ENCODE results near the gene PBLD.
A peak's percentile ranks its signal among the peaks of the same experiment; 100 is the strongest.

The PBLD gene

DNA sequence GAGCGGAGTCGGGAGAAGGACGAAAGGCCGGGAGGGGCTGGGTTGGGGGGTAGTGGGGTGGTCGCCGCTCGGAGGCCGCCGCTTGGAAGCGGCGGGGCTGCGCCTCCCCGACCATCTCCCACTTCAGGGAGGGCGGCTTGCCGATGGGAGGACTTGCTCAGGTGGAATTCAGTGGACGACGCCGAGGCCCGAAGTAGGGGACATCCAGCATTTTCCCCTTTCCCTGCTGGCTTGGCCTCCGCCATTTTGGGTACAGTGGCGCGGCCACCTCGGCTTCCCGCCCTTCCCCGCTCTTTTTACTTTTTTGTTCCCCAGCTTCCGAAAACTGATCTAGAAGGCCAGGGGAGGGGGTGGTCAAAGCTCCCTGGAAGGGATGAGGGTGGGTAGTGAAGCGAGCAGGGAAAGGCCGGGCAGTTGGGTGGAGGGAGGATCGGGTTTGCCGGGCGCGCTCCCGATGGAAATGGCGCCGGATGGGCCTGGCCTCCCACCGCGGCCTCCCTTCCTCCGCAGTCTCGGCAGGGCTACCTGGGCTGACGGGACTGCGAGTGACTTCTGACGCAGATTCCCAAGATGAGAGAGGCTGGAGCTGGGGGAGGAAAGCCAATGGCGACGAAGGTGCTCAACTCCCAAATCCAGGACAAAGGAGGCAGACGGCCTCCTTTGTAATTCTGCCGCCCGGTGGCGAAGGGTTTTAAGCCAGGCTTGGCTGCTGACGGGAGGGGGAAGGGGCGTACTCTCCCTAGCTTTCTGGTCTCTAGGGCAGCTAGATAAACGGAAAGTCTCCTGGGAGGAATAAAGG is at the start of gene PBLD:
Gene PBLD, minus strand, starts transcription at position 670 of the 799 bp plus-strand sequence. CDS start 26,084 bp downstream, outside the sequence.
- DNase-seq (ENCODE audit: low spot score): peak; percentile 87

DNA sequence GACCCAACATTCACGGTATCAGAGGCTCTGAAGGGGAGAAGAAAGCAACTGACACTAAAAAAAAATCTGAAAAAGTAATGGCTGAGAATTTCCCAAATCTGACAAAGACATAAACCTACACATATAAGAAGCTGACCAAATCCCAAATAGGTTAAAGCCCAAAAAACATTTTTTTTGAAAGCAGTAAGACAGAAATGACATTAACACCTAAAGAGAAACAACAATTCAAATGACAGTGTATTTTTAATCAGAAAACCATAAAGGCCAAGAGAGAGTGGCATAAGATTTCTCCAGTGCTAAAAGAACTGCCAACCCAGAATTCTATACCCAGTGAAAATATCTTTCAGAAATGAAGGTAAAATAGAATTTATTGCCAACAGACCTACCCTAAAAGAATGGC is 38.9 kb upstream of the PBLD start:
- no peak for DNase-seq (ENCODE audit: low spot score)

DNA sequence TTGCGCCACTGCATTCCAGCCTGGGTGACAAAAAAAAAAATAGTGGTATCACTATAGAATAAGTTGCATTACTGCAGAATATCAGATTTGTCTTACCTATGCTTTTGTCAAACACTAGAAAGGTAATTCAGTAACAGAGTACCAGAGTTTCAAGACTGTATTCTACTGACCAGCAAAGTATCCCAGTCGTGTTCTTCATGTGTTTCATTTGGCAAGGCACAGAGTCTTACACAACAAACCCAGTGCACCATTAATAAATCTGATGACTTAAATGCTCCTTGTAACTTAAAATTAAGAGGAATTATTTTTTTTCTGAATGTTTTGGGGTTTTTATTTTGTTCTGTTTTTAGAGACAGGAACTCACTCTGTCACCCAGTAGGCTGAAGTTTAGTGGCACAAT is 34.4 kb upstream of the PBLD start:
- DNase-seq (ENCODE audit: low spot score): no peak

DNA sequence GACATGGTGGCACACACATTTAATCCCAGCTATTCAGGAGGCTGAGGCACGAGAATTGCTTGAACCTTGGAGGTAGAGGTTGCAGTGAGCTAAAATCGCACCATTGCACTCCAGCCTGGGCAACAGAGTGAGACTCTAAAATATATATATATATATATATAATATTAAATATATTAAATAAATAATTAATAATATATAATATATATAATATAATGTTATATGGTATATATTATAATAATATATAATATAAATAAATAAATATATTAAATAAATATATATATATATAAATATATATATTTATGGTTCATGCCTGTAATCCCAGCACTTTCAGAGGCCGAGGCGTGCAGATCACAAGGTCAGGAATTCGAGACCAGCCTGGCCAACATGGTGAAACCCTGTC is 33.9 kb upstream of the PBLD start:
- DNase-seq (ENCODE audit: low spot score): no peak

- DNase-seq (ENCODE audit: low spot score): no peak
Observed at GRCh38 chr10:68365611-68366010, 32.9 kb upstream of the PBLD start.

DNA sequence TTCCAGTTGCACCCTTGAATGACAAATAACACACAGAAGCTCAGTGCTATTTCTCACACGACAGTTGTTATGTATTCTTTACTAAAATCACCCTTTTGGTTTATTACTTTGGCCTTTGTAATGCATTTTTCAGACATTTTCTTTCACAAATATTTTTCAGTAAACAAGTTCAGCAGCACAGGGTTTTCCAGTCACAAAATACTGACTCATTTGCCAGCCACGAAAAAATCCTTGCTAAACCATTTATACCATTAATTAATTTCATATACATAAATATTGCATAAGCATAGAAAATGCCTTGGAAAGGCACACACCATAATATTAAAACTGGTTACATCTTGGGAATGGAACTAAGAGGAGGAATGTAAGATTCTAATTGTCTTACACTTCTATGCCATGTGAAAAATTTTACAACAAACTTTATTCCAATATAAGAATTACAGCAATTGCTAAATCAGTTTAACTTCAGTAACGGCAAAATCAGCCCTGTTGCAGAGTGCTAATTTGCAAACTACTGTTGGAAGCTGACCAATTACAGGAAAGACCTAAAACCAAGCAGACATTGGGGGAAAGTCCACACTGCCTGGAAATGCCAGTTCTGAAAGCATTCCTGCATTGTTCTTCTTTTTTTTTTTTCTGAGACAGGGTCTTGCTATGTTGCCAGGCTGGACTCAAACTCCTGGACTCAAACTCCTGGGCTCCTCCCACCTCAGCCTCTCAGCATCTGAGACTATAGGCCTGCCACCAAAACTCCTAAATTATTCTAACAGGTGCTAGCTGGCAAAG is 31.6 kb upstream of the PBLD start:
- no peak for DNase-seq (ENCODE audit: low spot score)

- DNase-seq (ENCODE audit: low spot score): no peak
Observed at GRCh38 chr10:68362590-68362989, 29.9 kb upstream of the PBLD start.

GRCh38 chr10:68359189-68359588 is 26.5 kb upstream of the PBLD start:
- no peak for DNase-seq (ENCODE audit: low spot score)

GRCh38 chr10:68353537-68353936 is 20.8 kb upstream of the PBLD start:
- DNase-seq (ENCODE audit: low spot score): no peak

DNA sequence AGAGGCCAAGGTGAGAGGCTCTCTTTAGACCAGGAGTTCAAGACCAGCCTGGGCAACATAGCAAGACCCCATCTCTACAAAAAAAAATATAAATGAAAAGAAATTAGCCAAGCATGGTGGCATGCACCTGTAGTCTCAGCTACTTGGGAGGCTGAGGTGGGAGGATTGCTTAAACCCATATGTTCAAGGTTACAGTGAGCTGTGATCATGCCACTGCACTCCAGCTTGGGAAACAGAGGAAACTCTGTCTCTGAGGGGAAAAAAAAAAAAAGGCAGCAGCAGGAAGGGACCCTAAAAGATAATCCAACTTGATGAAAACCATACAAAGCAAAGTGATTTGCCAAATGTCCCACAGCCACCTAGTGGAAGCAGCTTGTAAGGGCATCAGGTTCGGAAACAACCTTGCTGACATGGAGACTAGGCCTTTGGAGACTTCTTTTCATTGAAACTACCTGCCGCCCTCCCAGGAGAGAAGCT is 15.6 kb upstream of the PBLD start:
- peak; percentile 52 for DNase-seq (ENCODE audit: low spot score)

DNA sequence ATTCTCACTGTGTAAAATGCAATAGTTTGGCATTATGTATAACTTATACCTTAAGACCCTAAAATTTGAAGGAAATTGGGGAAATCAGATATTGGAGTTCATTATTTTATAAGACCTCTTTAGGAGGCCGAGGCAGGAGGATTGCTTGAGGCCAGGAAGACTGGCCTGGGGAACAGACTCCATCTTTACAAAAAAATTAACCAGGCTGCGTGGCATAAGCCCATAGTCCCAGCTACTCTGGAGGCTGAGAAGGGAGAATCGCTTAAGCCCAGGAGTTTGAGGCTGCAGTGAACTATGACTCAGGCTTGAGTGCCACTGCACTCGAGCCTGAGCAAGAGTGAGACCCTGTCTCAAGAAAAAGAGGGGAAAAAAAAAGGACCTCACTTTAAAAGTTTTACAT is 14.0 kb upstream of the PBLD start:
- DNase-seq (ENCODE audit: low spot score): no peak

GRCh38 chr10:68345621-68346020 is 12.9 kb upstream of the PBLD start:
- no peak for DNase-seq (ENCODE audit: low spot score)

DNA sequence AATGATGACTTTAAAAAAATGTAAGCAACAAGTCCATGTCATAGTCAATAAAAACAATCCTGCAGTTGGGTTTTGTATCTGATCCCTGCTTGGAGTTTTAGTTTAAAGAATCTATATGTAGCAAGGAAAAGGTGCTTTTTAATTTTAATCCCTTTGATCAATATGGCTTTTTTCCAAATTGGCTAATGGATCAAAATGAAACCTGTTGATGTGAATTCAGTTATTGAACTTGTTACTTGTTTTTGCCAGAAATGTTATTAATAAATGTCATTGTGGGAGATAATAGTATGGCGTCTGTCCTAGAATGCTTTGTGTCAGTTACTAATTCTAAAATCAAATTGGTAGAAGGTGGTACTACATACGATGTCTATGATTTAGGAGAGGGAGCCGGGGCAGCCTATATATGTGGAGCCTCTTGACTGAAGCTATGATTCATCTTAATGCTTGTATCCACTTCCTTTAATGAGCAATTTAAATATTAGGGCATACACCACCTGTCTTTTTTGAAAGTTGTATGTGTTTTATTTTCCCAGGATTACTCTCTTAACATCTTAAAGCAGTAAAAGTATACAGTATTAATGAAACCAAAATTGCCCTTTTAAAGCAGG is 10.3 kb upstream of the PBLD start:
- no peak for DNase-seq (ENCODE audit: low spot score)

DNA sequence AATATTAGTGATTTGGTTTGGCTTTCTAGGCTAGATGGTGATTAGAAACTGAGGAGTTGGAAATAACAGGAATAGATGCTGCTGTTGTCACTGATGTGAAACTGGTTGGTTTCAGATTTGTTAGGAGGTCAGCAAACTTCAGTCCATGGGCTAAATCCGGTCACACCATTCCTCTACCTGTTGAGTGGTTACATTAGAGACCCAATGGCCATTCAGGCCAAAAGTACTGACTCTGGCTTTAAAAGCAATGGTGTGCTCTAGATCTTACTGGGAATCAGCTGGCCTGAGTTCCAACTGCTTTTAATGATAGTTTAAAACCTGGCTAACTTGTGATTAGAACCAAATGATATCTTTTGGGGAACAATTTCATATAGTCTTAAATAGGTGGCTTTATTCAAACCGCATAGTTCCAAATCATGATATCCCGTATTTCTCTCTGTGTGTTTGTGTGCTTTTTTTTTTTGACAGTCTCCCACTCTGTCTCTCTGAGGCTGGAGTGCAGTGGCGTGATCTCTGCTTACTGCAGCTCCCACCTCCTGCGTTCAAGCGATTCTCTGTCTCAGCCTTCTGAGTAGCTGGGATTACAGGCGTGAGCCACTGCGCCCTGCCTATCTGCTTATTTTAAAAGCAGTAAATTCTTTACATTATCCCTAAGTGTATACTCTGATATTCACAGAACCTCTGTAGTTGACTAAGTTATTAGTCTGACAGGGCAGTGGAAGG is 7.8 kb upstream of the PBLD start:
- DNase-seq (ENCODE audit: low spot score): no peak

DNA sequence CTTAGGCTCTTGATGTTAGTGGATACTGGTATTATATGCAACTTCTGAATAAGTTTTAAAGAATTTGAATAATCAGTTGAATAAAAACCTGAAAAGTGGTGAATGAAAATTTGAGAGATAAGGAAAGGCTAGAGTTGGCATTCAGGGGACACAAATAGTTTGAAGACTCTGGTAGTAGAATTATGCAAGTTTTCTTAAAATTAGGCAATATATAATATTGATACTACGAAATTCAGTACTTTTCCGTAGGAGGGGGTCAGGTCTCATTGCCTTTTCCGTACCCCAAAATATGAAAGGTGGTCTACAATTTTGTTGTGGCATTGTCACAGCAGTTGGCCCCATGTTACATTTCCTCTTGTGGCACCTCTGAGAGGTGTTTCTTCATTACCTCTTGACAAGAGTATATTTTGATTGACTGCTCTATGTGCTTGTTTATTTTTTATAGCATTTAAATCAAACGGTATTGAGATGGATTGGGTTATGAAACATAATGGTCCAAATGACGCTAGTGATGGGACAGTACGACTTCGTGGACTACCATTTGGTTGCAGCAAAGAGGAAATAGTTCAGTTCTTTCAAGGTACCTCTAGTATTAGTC is 4.1 kb upstream of the PBLD start:
- DNase-seq (ENCODE audit: low spot score): no peak

DNA sequence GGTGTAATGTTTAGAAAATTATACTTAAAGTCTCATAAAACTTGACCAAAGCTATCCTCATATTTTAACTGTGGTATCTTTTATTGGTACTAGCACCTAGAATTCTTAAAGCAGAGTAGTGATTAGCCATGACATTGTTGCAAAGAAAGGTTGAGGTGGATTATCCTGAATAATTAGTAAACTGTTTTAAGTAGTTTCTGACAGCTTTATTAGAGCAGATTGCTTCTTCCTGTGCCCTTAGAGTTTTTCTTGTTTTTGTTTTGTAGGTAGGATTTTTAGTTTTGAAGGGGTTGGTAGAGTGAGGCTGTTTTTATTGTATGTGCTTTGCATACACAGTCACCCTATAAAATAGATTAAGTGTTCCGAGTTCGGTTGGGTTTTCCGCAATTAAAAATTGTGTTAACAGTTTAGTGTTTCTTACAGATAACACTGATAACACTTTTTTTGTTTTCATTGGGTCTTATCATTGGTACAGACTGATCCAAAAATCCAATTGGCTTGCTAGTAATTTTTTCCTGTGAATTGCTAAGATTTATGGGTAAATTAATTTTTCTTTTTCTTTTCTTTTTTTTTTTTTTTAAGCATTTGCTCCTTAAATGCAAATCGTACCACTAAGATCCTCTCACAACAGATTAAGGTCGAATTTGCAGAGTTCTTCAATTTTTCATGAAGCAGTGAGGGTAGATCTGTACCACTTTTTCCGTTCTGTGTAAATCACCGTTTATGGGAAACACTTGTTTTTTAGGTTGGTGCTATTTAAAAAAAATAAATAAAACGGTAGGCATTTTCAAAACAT is 2.1 kb upstream of the PBLD start:
- no peak for DNase-seq (ENCODE audit: low spot score)

DNA sequence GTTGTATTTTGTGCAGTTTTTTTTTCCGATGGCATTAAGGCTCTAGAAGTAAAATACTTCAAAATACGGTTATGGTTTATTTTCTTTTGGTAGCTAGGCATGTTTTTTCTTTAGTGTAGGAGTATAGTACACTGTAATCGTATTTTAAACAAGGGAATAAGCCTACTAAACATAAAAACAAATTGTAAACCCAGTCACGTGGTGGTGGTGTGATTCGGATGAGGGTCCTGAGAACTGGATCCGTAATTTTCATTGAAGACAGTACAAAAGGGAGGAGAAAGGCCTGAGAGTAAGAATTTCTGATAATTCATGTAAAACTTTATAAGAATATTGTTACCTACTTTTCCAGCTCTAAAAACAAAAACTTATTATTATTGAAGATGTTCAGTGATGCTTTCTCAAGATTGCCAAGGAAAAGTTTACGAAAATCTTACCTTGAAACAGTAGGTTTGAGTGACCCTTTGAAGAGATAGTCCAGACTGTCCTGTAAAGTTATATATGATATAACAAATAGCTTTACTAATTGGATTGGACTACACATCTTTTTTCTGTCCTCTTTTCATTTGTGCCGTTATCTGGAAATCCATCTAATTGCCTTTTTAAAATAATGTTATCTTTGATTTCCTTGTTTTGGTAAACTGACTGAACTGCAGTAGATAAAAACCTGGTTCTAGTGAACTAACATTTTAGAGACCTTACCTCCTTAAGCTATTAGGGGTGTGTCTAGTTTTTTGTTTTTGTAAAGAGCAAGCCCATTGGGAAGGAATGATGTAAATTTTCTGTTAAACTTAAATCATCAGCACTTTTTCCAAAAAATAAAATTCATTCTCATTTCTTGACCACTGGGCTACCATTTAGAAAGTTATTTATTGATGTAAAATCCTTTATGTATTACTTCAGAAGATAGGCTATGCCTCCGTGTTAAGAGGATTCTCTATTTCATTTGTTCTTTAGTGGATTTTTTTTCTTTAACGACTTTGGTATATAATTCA is 1.0 kb upstream of the PBLD start:
- no peak for DNase-seq (ENCODE audit: low spot score)

DNA sequence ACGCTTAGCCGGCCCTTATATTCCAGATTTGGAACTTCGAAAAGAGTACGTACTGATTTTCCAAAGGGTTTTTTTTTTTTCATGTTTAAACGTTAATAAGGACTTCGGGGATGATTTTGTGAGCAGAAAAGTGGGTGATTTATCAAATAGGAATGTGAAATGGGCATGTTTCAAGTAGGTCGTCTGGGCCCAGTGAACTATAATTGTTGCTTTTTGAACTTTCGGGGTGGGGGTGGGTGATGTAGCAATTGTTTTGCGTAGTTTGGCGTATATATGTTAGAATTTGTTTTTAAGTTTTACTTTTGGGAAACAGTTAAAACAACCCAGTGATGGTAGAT is 299 bp upstream of the PBLD start:
- DNase-seq (ENCODE audit: low spot score): no peak

DNA sequence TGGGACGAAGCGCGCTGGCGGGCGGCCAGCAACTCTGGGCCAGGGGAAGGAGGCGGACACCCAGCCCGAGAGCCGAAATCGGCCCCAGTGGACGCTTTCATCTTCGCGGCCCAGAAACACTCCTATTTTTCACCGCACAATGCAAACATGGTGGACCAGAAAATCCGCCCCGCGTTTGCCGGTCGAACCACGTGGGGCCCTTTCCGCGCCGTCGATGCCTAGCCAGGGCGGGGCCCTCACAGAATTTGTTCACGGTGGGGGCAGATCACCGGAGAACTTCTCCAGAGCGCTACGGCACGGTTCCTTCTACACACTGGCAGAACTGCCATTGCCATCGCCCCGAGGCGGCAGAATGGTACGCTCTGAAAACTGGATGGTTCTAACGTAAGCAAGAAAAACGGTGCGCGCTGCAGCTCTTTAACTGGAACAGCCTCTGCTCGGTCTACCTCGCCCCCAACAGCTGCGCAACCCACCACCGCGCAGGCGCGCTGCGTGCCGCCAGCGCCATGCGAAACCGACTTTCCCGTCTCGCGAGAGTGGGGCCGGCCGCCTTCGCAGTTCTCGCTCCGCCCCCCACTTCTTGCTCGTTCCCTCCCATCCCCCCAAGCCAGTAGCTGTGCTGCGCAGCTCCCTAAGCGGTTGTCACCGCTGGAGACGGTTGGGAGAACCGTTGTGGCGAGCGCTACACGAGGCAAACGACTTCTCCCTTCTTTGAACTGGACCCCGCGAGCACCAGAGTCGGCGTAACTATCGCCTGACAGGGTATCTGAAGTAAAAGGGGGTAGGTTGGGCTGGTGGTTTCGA is 1.1 kb downstream of the PBLD start, which contains the start of gene HNRNPH3:
Gene HNRNPH3, plus strand, starts transcription at position 610 of the 804 bp plus-strand sequence. CDS start 5,158 bp downstream, outside the sequence.
- peak; percentile 99 for DNase-seq (ENCODE audit: low spot score)
